Body of pancreas (tissue), 4 donors: ENCODE data around the gene FBXO38. TPM values are rescaled to one million over a fixed set of nuclear protein-coding genes. Genes with fewer than 3 reads are reported as not detected.

ENCODE experiments used
- ATAC-seq: fragments of 150-250 bp; one replicate; pipeline ENCODE4 v1.9.1; 2016
- DNase-seq, 4 donors: peaks; one replicate each; pipeline ENCODE4 v3.0.0-alpha.2; 2019
- H3K27ac ChIP-seq, 4 donors: fragments of 200-600 bp; sonication (generic); 1 replicate in 3 of 4; 2 replicates in 1 of 4; pipeline versions ENCODE4 v1.5.1 to v1.6.1; 2016 to 2019; ENCODE audit warnings: mild to moderate bottlenecking in 1 of 4, mixed read lengths in 1 of 4, moderate library complexity in 1 of 4
- H3K27me3 ChIP-seq, 2 donors: fragments of 200-600 bp; sonication (generic); one replicate each; pipeline ENCODE4 v1.6.0; 2016; ENCODE audit warnings: mild to moderate bottlenecking in 1 of 2
- H3K36me3 ChIP-seq, 2 donors: fragments of 200-600 bp; sonication (generic); replicated peaks in 1 of 2; 2 replicates each; pipeline ENCODE4 v1.5.1; 2016; ENCODE audit warnings: low read depth in 2 of 2; ENCODE audit not compliant: insufficient read depth in 1 of 2
- H3K4me1 ChIP-seq: fragments of 200-600 bp; sonication (generic); one replicate; pipeline ENCODE4 v1.6.0; 2016
- H3K4me3 ChIP-seq, 2 donors: fragments of 200-600 bp; sonication (generic); 1 replicate in 1 of 2; 2 replicates in 1 of 2; pipeline ENCODE4 v1.5.1; 2016 to 2019
- H3K9me3 ChIP-seq, 3 donors: fragments of 200-600 bp; sonication (generic); 1 replicate in 2 of 3; 2 replicates in 1 of 3; pipeline ENCODE4 v1.5.1; 2016
- CTCF ChIP-seq, 7 experiments: fragments of 450-650 bp in 4 of 7; fragments of 200-600 bp in 3 of 7; sonication (generic) in 3 of 7; IDR thresholded peaks; one replicate each; pipeline ENCODE4 v1.5.1; 2016 to 2019; ENCODE audit warnings: antibody characterized with exemption in 7 of 7
- POLR2A ChIP-seq, 3 donors: fragments of 450-650 bp; IDR thresholded peaks; one replicate each; pipeline ENCODE4 v1.6.1; 2016; ENCODE audit warnings: antibody characterized with exemption in 3 of 3, mild to moderate bottlenecking in 2 of 3
- WGBS, 2 donors: methylation state at CpG; one replicate each; pipeline ENCODE4 v1.1.5; 2017; 5-methylcytosine and 5-hydroxymethylcytosine counted together
- intact Hi-C: fragments of 100-400 bp; cut with DNase I; formaldehyde crosslinking; loops from one replicate; pipeline ENCODE4 v1.15.1; 2023
- total RNA-seq, 2 donors: library from RNA; depleted of rRNA; stranded (reverse); fragments of >200 nt; gene quantifications; one replicate each; pipeline ENCODE4 v1.1.0, GENCODE V29; 2016

The FBXO38 gene
- total RNA-seq, 2 donors from 2014 or later, result 37.9 to 45.7 TPM

GRCh38 chr5:148427370-148428042, 43.7 kb downstream of the FBXO38 start:
- intact Hi-C loops, result no loop called here
- H3K4me3 ChIP-seq, result no peak overlapping the region
- H3K27me3 ChIP-seq, result no peaks in the 10 kb centered on the region
- H3K36me3 ChIP-seq, result peaks cover 10 to 40% of the 10 kb centered on the region in 2 donors
- no peak overlapping the region for H3K27ac ChIP-seq
- DNase-seq (no peak), ATAC-seq (no peak)
- H3K4me1 ChIP-seq, result no peaks in the 10 kb centered on the region
- WGBS, 2 donors, result 78 to 80% methylated on average over 10 to 14 of the region's 14 CpGs
- TF ChIP-seq POLR2A (IDR thresholded peaks at IDR 0.05), result no peak
- no peak for TF ChIP-seq CTCF (IDR thresholded peaks at IDR 0.05)
- no peaks in the 10 kb centered on the region for H3K9me3 ChIP-seq

GRCh38 chr5:148428848-148429247, 45.1 kb downstream of the FBXO38 start:
- H3K36me3 ChIP-seq, result peaks cover 10 to 29% of the 10 kb centered on the region in 2 donors
- ATAC-seq, result no peak
- WGBS, 2 donors, result 81 to 84% methylated on average over 2 of the region's 2 CpGs

GRCh38 chr5:148433826-148434225, 50.1 kb downstream of the FBXO38 start:
- Histone ChIP-seq H3K4me1 (no peaks in the 10 kb centered on the region), H3K9me3 (no peaks in the 10 kb centered on the region), H3K36me3 (peaks cover 0 to 4% of the 10 kb centered on the region in 2 donors), H3K27ac (no peak overlapping the region), H3K27me3 (no peaks in the 10 kb centered on the region), H3K4me3 (no peak overlapping the region)
- WGBS, 2 donors, result 88 to 91% methylated on average over 3 of the region's 3 CpGs
- intact Hi-C loops, result no loop called here
- ATAC-seq (no peak), DNase-seq (no peak)
- TF ChIP-seq POLR2A (IDR thresholded peaks at IDR 0.05) (no peak), CTCF (IDR thresholded peaks at IDR 0.05) (no peak)

More at GRCh38 chr5:148428848-148429247, 45.1 kb downstream of the FBXO38 start:
- TF ChIP-seq POLR2A (IDR thresholded peaks at IDR 0.05), result no peak
- no peak for TF ChIP-seq CTCF (IDR thresholded peaks at IDR 0.05)
- no peak overlapping the region for H3K4me3 ChIP-seq
- intact Hi-C loops, result no loop called here
- no peaks in the 10 kb centered on the region for H3K27me3 ChIP-seq
- DNase-seq, result no peak
- no peaks in the 10 kb centered on the region for H3K9me3 ChIP-seq
- H3K27ac ChIP-seq, result no peak overlapping the region
- no peaks in the 10 kb centered on the region for H3K4me1 ChIP-seq

GRCh38 chr5:148436029-148436428, 52.3 kb downstream of the FBXO38 start:
- Histone ChIP-seq H3K27me3 (no peaks in the 10 kb centered on the region), H3K4me3 (no peak overlapping the region), H3K36me3 (peaks cover 0 to 10% of the 10 kb centered on the region in 2 donors), H3K9me3 (no peaks in the 10 kb centered on the region), H3K27ac (no peak overlapping the region), H3K4me1 (no peaks in the 10 kb centered on the region)
- WGBS, 2 donors, result 97% methylated on average over 3 of the region's 3 CpGs
- intact Hi-C loops, result no loop called here
- TF ChIP-seq POLR2A (IDR thresholded peaks at IDR 0.05) (no peak), CTCF (IDR thresholded peaks at IDR 0.05) (no peak)
- DNase-seq (no peak), ATAC-seq (no peak)

GRCh38 chr5:148437249-148437648, 53.5 kb downstream of the FBXO38 start:
- ATAC-seq (no peak), DNase-seq (no peak)
- H3K27ac ChIP-seq, result no peak overlapping the region
- intact Hi-C loops, result no loop called here
- 83 to 87% methylated on average over 6 of the region's 6 CpGs for WGBS, 2 donors
- H3K4me1 ChIP-seq, result no peaks in the 10 kb centered on the region
- H3K36me3 ChIP-seq, result peaks cover 0 to 15% of the 10 kb centered on the region in 2 donors
- no peak overlapping the region for H3K4me3 ChIP-seq
- H3K9me3 ChIP-seq, result no peaks in the 10 kb centered on the region
- TF ChIP-seq CTCF (IDR thresholded peaks at IDR 0.05) (no peak), POLR2A (IDR thresholded peaks at IDR 0.05) (no peak)
- no peaks in the 10 kb centered on the region for H3K27me3 ChIP-seq
